GM04503 (cell line): ENCODE data around the gene PLIN5.
"Not testable (repeated sequence)": the region's sequence is repeated elsewhere in the genome, so short reads cannot be mapped to it uniquely, and the experiment has no call there.

Source experiments
- DNase-seq: peaks from one replicate; pipeline ENCODE4 v3.0.0-alpha.2; 2012; ENCODE audit warnings: low read depth

The PLIN5 gene

DNA sequence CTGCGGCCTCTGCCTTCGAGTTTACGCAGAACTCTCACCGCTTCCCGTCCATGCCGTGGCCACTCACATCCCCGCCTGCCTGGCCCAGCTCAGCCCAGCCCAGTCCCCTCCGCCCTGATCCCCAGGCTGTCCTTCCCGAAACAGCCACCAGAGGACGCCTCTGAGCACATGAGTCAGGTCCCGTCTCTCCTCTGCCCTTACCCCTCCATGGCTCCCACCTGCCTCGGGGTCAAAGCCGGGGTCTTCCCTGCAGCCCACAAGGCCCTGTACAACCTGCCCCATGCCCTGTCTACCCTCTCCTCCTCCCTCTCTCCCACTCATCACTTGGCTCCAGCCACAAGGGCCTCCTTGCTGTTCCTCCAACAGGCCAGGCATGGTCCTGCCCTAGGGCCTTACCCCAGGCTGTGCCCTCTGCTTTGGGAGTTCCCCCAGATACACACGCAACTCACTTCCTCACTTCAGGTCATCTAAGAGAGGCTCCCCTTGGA, 32.6 kb upstream of the PLIN5 start:
- DNase-seq, result no peak

- no peak for DNase-seq
Measured at GRCh38 chr19:4566402-4567051, 31.5 kb upstream of the PLIN5 start.

GRCh38 chr19:4563562-4563961, 28.5 kb upstream of the PLIN5 start:
- not testable (repeated sequence) for DNase-seq

DNA sequence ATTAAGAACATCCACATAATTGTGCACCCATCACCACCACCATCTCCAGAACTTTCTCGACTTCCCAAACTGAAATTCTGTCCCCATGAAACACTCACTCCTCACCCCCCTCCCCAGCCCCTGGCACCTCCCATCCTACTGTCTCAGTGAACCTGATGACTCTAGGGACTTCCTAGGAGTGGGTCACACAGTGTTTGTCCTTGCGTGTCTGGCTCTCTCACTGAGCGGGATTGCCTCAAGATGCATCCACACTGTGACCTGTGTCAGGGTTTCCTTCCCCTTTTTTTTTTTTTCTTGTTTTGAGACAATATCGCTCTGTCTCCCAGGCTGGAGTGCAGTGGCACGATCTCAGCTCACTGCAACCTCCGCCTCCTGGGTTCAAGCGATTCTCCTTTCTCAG, 27.1 kb upstream of the PLIN5 start:
- not testable (repeated sequence) for DNase-seq

DNA sequence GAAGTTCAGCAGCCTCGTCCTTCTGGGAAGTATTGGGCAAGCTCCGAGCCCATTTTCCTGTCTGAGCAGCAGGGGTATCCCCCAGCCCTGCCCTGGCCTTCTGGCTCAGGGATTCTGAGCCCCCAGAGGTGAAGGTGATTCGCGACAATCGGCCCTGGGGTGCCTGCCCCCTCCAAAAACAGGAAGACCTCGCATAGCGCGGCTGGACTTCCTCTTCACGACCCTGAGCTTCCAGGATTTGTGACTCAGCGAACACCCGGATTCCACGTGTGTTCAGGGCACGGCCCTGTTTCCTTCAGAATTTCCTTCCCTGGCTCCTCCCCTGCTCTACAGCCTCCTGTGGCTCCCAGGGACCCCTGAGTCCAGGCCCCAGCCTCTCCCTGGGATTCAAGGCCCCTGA, 24.5 kb upstream of the PLIN5 start, which contains the start of gene SEMA6B:
TSS of gene SEMA6B (minus strand) at position 116 of the 400 bp plus-strand sequence. CDS start 1,227 bp downstream, outside the sequence.
- DNase-seq, result no peak

GRCh38 chr19:4557971-4558941, 23.2 kb upstream of the PLIN5 start:
- no peak for DNase-seq

GRCh38 chr19:4557144-4557970, 22.3 kb upstream of the PLIN5 start:
- DNase-seq, result no peak

GRCh38 chr19:4556597-4557127, 21.6 kb upstream of the PLIN5 start:
- DNase-seq, result no peak

DNA sequence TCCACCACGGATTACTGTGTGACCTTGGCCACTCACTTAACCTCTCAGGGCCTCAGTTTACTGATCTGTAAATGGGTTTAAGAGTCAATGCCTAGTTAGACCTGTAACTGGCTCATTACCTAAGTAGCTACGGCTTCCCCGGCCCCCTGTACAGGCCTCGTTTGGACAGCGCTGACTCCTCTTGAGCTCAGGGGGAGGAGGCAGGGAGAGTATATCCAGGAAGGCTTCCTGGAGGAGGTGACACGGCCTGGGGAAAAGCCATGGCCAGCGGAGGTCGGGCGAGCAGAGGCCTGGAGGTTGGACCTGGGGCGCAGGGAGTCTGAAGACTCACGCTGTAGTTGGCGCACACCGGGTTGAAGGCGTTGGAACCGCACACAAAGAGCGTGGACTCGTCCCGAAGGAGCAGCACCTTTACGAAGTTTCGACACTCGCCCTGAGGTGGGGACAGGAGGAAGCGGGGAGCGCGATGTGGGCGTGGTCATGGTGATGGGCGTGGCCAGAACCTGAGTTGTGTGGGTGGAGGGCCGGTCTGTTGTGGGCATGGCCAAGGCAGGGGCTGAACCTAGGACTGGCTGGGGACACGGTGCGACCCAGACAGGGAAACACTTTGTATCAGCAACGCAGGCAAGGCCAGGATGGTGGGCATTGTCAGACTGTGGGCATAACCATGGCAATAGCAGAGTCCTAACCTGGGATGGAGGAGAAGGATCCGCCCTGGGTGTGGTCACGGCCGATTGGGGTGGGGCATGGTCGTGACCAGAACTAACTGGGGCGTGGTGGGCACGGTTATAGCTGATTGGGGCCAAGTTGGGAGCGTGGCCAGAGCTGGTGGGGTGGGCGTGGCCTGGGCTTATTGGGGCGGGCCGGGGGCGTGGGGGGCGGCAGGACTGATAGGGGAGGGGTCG, 20.9 kb upstream of the PLIN5 start:
- DNase-seq, result no peak

DNA sequence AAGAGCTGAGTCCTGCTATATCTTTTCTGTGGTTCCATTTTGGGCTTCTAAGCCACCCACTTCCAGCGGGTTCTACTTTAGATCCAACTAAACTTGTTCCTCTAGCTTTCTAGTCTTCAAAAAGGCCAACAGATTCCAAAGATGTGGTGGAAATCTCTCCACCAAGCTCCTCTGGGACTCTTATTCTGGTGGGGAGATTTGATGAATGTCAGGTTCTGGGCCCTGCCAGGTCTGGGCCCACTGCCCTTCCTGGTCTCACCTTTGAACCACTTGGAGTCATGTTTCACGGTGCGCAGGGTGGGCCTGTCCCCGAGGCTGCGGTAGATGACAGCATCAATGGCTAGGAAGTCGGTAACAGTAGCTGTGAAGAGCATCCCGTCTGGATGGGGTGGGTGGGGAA, 19.7 kb upstream of the PLIN5 start:
- no peak for DNase-seq

DNA sequence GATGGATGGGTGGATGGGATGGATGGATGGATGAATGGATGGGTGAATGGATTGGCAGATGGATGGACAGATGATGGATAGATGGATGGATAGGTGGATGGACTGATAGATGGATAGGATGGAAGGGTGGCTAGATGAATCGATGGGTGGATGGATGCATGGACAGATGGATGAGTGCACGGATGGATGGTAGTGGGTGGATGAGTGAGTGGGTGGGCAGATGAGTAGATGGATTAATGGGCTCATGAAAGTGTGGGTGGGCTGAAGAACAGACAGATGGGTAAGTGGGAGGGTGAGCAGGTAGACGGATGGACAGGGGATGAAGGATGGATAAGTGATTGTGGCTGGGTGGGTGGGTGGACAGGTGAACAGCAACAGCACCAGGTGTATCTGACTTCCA, 18.8 kb upstream of the PLIN5 start:
- DNase-seq, result no peak

- DNase-seq, result no peak
Measured at GRCh38 chr19:4553092-4553695, 18.2 kb upstream of the PLIN5 start.

DNA sequence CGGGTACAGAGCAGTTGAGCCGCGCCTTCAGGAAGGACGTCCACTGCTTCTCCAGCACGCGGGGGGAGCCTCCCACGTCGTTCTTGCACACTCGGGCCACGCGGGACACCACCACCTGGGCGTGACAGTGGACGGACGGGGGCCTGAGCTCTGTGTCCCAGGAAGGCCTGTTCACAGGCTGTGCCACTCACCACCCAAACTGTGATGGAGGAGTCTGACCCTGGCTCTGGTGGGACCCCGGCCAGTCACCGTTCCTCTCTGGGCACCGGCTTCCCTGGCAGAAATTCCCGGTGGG, 17.4 kb upstream of the PLIN5 start:
- no peak for DNase-seq

DNA sequence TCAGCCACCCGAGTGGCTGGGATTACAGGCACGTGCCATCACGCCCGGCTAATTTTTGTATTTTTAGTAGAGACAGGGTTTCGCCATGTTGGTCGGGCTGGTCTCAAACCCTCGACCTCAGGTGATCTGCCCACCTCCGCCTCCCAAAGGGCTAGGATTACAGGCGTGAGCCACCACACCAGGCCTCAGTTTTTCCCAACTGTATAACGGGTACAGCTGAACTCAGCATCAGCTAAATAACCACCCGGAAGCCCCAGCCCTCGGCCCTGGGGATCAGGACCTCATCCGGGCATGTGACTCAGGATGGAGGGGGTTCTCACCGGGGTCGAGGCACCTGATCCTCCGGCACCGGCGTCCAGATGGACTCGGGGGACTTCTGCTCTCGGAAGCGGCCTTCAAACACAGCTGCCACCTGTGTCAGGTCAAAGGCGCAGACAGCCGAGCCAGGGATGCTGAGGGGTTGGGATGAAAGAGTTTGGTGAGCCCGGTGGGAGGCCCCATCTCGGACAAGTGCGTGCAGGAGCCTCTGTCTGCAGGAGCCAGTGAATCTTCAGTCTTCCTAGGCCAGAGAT, 15.5 kb upstream of the PLIN5 start:
- DNase-seq, result no peak

DNA sequence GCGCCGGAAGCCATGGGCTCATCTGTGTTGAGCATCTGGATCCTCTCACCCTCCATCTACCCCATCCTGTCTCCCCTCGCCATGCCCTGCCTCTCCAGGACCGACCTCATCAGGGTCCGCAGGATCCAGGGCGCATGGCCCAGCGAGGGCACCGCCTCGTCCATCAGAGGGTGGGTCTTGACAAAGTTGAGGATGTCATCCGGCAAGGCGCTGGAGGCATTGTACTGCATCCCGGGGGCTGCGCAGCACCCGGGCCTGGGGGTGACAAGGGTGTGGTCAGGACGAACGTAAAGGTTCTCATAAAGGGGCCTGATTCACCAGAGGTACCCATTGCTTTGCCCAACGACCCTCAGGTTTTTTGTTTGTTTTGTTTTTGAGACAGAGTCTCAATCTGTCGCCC, 15.0 kb upstream of the PLIN5 start:
- DNase-seq, result no peak

DNA sequence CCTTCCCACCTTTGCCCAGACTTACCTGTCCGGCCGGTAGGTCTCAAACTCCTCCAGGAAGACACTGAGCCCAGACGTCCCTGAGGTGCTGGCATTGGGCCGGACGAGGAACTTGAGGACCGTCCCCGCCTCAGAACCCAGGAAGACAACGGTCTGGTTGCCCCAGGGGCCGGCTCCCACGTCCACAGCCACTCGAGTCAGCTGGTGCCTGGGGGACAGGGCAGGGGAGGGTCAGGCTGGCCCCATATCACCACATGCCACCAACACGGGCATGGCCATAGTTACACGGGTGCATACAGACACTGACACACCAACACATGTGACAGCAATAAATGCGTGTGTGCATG, 13.2 kb upstream of the PLIN5 start:
- DNase-seq, result no peak

GRCh38 chr19:4547303-4548237, 12.5 kb upstream of the PLIN5 start:
- no peak for DNase-seq

DNA sequence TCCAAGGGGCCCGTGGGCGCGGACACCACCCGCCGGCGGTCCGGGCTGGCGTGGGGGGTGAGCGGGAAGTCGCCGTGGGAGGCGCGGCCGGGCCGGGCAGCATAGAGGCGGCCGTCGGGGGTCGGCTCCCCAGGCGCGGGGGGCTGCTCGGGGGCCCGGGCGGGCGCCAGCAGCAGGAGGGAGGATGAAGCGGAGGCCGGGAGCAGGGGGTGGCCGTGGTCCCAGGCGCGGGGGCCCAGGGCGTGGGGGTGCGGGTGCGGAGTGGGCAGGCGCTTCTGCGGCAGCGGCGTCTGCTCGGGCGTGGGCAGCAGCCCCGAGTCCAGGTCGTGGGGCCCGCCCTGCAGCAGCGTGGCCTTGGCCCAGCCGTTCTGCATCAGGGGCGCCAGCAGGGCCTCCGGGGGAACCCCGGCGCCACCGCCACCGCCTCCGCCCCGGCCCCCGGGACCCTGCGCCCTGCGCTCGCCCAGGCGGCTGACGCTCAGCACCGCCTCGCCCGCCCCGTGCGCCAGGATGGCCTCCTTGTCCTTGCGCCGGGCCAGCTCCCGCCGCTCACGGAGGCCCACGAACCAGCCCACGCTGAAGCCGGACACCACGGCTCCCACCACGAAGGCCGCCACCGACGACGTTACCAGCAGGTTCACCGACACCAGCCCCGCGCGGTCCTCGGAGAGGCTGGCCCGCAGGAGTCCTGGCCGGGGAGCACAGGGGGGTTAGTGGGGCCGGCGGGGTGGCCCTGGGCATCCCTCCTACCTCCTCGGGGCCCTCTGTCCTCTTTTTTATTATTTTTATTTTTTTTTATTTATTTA, 9.0 kb upstream of the PLIN5 start:
- no peak for DNase-seq
